Activated CD8-positive, alpha-beta T cell treated with anti-CD3 and anti-CD28 coated beads for 36 hours (primary cell): ENCODE results near the gene SSRP1. TPM values are rescaled to one million over a fixed set of nuclear protein-coding genes. Genes with fewer than 3 reads are reported as not detected.

Experiments
- ATAC-seq: fragments of 200-7000 bp; cut with Tn5 transposase; one replicate; pipeline ENCODE4 v1.10.0; 2021; ENCODE audit warnings: mild to moderate bottlenecking, moderate library complexity
- CTCF ChIA-PET: fragments of 350-600 bp; sonication (Branson Sonifier 250); formaldehyde crosslinking; loops from one replicate; lab custom pipeline; 2021; ENCODE audit warnings: antibody characterized with exemption; lab: Charles Lee
- POLR2A ChIA-PET: fragments of 350-600 bp; sonication (Branson Sonifier 250); formaldehyde crosslinking; loops from one replicate; lab custom pipeline; 2021; ENCODE audit warnings: antibody characterized with exemption; lab: Charles Lee
- DNase-seq: peaks from one replicate; pipeline ENCODE4 v3.0.0-alpha.2; 2020
- H3K27ac Mint-ChIP-seq: one replicate; pipeline ENCODE4 v1.8.0; 2021; ENCODE audit warnings: mild to moderate bottlenecking, mixed read lengths
- H3K27me3 Mint-ChIP-seq: one replicate; pipeline ENCODE4 v1.8.0; 2021; ENCODE audit warnings: mixed read lengths
- H3K36me3 Mint-ChIP-seq: one replicate; pipeline ENCODE4 v1.8.0; 2021; ENCODE audit warnings: low read depth, mixed read lengths
- H3K4me1 Mint-ChIP-seq: one replicate; pipeline ENCODE4 v1.8.0; 2021; ENCODE audit warnings: low read depth, mixed read lengths
- H3K4me3 Mint-ChIP-seq: one replicate; pipeline ENCODE4 v1.8.0; 2021; ENCODE audit warnings: mild to moderate bottlenecking, moderate library complexity, mixed read lengths
- H3K9me3 Mint-ChIP-seq: one replicate; pipeline ENCODE4 v1.8.0; 2021; ENCODE audit warnings: mixed read lengths
- intact Hi-C: fragments of 100-400 bp; cut with micrococcal nuclease; formaldehyde crosslinking; loops from one replicate; pipeline ENCODE4 v1.10.0; 2022
- total RNA-seq, 2 experiments: library from RNA; stranded (reverse); gene quantifications; one replicate each; pipeline ENCODE4 v1.2.3, GENCODE V29; 2021
- TF ChIP-seq, protein P1 (sequence below): fragments of 200-600 bp; IDR thresholded peaks from one replicate; pipeline ENCODE4 v1.8.0; 2022; ENCODE audit warnings: antibody characterized with exemption, mild to moderate bottlenecking

The SSRP1 gene
- total RNA-seq, 2 experiments from 2014 or later: 284 to 290 TPM

DNA sequence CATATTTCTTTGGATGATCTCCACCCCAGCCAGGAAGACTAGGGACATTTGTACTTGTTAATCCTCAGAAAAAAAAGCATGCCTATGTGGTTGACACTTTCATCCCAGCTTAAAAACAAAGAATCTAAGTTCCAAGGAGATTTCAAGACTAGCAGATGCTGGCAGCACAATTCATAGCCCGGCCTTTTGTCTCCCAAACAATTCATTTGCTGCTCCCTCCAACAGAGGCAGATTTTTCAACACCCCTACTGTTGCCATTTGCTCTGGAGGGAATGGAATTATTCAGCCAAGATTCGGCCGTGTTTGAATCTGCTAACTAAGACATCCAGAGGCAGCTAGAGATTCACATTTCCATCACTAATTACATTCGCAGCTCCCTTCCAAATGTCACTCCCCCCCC is 17.8 kb upstream of the SSRP1 start:
- POLR2A ChIA-PET: interaction anchor here (1.2 to 1.4 kb wide), 2 partner anchors 43 to 129 kb away, joined by 3 to 4 read pairs; no protein-coding TSS in a partner anchor

DNA sequence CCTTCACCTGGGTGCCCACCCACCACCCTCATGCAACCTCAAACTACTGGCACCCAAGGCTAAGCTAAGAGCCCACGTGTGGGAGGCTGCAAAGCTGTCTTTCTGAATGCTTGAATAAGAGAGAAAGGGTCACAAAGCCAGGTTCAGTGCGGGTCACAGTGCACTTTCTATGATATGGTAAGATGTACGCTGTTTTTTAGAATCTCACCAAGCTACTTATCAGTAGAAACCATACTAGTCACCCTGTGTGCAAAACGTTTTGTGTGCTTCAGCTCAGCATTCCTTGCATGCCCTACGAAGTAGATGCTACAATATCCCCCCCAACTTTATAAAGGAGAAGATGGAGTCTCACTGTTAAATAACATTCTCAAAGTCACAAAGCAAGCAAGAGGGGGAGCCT is 17.3 kb upstream of the SSRP1 start:
- ChIA-PET CTCF (interaction anchor here (0.6 to 10.8 kb wide), 11 partner anchors 8 to 291 kb away, joined by 3 to 117 read pairs (median 4); no protein-coding TSS in a partner anchor), POLR2A (interaction anchor here (1.2 to 1.4 kb wide), 2 partner anchors 44 to 129 kb away, joined by 3 to 4 read pairs; no protein-coding TSS in a partner anchor)
- Mint-ChIP-seq H3K36me3 (peaks cover 2% of the 10 kb centered on the region), H3K4me1 (peaks cover 3% of the 10 kb centered on the region), H3K9me3 (peaks cover 2% of the 10 kb centered on the region), H3K27ac (no peak overlapping the region), H3K4me3 (no peak overlapping the region), H3K27me3 (peaks cover 14% of the 10 kb centered on the region)
- DNase-seq: no peak
- TF ChIP-seq, protein P1, sequence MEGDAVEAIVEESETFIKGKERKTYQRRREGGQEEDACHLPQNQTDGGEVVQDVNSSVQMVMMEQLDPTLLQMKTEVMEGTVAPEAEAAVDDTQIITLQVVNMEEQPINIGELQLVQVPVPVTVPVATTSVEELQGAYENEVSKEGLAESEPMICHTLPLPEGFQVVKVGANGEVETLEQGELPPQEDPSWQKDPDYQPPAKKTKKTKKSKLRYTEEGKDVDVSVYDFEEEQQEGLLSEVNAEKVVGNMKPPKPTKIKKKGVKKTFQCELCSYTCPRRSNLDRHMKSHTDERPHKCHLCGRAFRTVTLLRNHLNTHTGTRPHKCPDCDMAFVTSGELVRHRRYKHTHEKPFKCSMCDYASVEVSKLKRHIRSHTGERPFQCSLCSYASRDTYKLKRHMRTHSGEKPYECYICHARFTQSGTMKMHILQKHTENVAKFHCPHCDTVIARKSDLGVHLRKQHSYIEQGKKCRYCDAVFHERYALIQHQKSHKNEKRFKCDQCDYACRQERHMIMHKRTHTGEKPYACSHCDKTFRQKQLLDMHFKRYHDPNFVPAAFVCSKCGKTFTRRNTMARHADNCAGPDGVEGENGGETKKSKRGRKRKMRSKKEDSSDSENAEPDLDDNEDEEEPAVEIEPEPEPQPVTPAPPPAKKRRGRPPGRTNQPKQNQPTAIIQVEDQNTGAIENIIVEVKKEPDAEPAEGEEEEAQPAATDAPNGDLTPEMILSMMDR: no peak
- no peak for ATAC-seq
- intact Hi-C loops: no loop called here

More for the DNA sequence above, 17.8 kb upstream of the SSRP1 start:
- peaks cover 2% of the 10 kb centered on the region for H3K9me3 Mint-ChIP-seq
- no peak for ATAC-seq
- no peak for DNase-seq
- TF ChIP-seq, protein P1: no peak
- intact Hi-C loops: no loop called here
- CTCF ChIA-PET: interaction anchor here (0.6 to 10.8 kb wide), 8 partner anchors 7 to 290 kb away, joined by 3 to 117 read pairs (median 4); no protein-coding TSS in a partner anchor
- H3K36me3 Mint-ChIP-seq: peaks cover 2% of the 10 kb centered on the region
- peaks cover 3% of the 10 kb centered on the region for H3K4me1 Mint-ChIP-seq
- H3K27me3 Mint-ChIP-seq: peaks cover 14% of the 10 kb centered on the region
- no peak overlapping the region for H3K4me3 Mint-ChIP-seq
- no peak overlapping the region for H3K27ac Mint-ChIP-seq

DNA sequence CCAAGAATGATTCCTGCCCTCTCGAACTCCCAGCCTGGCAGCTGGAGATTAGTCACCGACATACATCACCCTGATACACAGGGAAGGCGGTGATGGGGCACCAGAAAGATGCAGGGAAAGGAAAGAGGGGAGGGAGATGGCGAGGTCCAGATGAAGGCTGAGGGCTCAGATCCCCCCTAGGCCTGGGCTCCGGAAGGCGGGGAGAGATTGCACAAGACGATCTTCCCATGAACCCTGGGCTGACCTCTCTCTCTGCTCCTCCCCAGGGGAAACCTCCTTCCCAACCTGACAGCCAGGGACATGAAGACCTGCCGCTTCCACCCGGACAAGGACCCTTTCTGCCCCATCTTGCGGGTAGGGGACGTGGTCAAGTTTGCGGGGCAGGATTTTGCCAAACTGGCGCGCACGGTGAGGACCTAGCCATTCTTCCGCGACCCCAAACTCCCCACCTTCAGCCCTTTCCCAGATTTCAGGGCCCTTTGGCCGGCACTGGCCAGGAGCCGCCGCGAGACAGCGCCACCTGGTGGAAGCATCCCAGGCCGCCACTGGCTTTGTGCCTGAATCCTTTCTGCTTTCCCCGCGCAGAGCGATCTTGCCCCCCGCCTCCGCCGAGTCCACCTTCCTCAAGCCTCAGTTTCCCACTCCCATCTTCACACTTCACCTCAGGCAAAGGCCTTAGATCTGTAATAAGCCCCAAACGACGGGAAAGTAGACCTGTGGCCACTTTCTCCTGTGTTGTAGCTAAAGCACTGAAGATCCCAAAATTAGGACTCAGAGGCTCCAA is 14.0 kb upstream of the SSRP1 start:
- POLR2A ChIA-PET: no interaction called here
- ATAC-seq: peak; percentile 68
- CTCF ChIA-PET: interaction anchor here (0.7 to 10.8 kb wide), 20 partner anchors 8 to 291 kb away, joined by 3 to 117 read pairs (median 3); partner anchors contain the start of genes P2RX3 and PRG3
- H3K27me3 Mint-ChIP-seq: peaks cover 9% of the 10 kb centered on the region
- peaks cover 2% of the 10 kb centered on the region for H3K9me3 Mint-ChIP-seq
- DNase-seq: peak; percentile 75
- intact Hi-C loops: loop anchor here (5.0 kb wide), 2 partner anchors 128 to 288 kb away; no protein-coding TSS in a partner anchor
- peaks cover 2% of the 10 kb centered on the region for H3K36me3 Mint-ChIP-seq
- no peak overlapping the region for H3K4me3 Mint-ChIP-seq
- H3K4me1 Mint-ChIP-seq: peaks cover 6% of the 10 kb centered on the region
- H3K27ac Mint-ChIP-seq: no peak overlapping the region
- TF ChIP-seq, protein P1: peak; percentile 92

DNA sequence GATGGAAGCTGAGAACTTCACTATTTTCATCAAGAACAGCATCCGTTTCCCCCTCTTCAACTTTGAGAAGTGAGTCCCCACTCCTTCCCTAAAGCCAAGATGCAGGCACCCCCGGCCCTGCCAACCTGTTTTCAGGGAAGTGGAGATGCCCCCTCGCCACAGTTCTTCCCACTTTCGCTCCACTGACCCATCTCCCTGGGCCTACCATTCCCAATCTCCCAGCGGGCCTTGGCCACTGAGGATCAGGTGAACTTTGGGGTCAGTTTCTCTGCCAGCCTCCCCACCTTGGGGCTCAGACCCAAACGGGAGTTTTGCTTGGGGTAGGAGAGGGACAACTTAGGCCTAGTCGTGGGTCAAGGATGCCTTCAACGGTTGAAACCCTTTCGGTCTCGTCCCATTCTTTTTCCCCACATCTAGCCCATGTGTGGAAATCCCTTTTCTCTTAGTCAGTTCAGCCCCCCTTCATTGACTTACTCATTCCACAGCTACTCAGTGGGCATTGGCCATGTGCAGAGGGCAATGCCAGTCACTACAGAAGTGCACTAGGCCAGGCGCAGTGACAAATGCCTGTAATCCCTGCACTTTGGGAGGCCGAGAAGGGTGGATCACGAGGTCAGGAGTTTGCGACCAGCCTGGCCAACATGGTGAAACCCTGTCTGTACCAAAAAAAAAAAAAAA is 13.1 kb upstream of the SSRP1 start:
- H3K36me3 Mint-ChIP-seq: peaks cover 2% of the 10 kb centered on the region
- ChIA-PET CTCF (interaction anchor here (0.7 to 10.8 kb wide), 7 partner anchors 11 to 1165 kb away, joined by 3 to 117 read pairs (median 7); partner anchors contain the start of gene PRG3), POLR2A (no interaction called here)
- peaks cover 6% of the 10 kb centered on the region for H3K27me3 Mint-ChIP-seq
- H3K4me1 Mint-ChIP-seq: peaks cover 6% of the 10 kb centered on the region
- intact Hi-C loops: loop anchor here (5.0 kb wide), 2 partner anchors 129 to 289 kb away; no protein-coding TSS in a partner anchor
- DNase-seq (no peak), ATAC-seq (no peak)
- no peak overlapping the region for H3K27ac Mint-ChIP-seq
- TF ChIP-seq, protein P1: no peak
- H3K4me3 Mint-ChIP-seq: no peak overlapping the region
- peaks cover 2% of the 10 kb centered on the region for H3K9me3 Mint-ChIP-seq
